ENCODE results near the gene CTR9. TPM values are rescaled to one million over a fixed set of nuclear protein-coding genes. Genes with fewer than 3 reads are reported as not detected.
"Not testable (repeated sequence)": the region's sequence is repeated elsewhere in the genome, so short reads cannot be mapped to it uniquely, and the experiment has no call there.

CTR9 gene
- total RNA-seq, 1 experiment from 2014 or later: 31.0 TPM

DNA sequence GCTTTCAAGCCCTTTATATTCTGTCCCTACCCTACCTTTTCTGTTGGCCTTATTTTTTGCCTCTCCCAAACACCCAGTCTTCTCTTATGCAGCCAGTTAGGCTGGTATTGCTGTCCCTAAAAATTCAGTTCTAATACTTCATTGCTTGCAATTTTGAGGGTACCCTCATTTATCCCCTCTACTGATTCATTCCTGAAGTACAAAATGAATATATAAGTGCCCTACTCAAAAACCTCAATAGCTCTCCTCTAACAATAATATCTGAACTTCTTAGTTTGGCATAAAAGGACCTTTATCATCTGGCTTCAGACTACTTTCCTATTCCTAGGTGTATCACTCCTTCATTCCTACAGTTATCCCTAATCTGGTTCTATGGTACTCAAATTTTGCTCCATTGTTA, 62.9 kb downstream of the CTR9 start:
- no peak for DNase-seq (ENCODE audit: low read depth)

DNA sequence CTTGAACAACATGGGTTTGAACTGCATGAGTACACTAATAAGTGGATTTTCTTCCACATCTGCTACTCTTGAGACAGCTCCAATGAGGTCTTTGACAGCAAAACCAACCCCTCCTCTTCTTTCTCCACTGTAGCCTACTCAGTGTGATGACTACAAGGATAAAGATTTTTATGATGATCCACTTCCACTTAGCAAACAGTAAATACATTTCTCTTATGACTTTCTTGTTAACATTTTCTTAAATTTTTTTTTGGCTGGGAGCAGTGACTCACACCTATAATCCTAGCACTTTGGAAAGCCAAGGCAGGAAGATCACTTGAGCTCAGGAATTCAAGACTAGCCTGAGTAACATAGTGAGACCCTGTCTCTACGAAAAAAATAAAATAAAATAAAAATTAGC, 67.5 kb downstream of the CTR9 start:
- DNase-seq (ENCODE audit: low read depth): peak; percentile 88

DNA sequence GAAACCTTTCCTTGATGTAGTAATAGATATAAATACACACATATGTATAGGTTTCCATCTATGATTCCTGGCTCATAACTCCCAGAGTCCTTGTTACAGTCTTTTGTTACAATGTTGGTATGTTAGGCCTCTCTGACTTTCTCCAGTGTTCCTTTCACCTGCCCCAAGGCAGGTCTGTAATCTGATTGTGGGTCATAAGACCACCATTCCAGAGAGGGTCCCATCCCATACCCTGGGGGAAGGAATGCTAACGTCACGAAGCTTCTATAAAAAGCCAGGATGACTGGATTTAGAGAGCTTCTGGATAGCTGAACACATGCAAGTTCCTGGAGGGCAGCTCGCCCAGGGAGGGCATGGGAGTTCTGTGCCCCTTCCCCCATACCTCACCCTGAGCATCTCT, 71.4 kb downstream of the CTR9 start:
- not testable (repeated sequence) for DNase-seq (ENCODE audit: low read depth)

DNA sequence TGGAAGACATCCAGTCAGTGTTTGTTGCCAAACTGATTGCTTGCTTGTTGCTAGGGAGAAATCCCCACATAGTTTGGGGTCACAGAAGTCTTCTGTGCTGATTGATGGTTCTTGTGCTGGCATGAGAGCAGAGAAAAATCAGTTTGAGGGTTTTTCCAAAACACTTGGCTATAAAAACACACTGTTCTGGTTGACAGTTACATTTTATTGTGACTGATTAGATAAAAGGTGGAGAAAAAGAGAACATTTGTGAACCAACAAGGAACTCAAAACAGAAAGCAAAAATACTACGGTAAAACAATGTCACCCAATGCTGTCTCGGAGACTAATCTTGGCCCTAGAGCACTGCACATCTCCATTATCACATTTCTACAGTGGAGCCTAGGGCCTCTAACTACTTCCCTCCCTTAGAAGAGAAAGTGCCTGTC, 72.1 kb downstream of the CTR9 start:
- DNase-seq (ENCODE audit: low read depth): no peak

- no peak for DNase-seq (ENCODE audit: low read depth)
These were observed 73.8 kb downstream of the CTR9 start for GRCh38 chr11:10824888-10825287.

DNA sequence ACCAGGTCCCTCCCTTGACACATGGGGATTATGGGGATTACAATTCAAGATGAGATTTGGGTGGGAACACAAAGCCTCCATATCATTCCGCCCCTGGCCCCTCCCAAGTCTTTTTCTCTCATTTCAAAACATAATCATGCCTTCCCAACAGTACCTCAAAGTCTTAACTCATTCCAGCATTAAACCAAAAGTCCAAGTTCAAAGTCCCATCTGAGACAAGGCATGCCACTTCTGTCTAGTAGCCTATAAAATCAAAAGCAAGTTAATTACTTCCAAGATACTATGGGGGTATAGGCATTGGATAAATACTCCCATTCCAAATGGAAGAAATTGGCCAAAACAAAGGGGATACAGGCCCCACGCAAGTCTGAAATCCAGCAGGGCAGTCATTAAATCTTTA, 77.4 kb downstream of the CTR9 start:
- no peak for DNase-seq (ENCODE audit: low read depth)

DNA sequence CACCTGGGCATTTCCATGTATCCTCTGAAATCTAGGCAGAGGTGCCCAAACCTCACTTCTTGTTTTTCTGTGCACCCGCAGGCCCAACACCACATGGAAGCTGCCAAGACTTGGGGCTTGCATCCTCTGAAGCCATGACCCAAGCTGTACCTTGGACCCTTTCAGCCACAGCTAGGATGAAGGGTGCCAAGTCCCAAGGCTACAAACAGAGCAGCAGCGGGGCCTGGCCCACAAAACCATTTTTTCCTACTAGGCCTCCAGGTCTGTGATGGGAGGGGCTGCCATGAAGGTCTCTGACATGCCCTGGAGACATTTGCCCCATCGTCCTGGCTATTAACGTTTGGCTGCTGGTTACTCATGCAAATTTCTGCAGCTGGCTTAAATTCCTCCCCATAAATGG, 78.1 kb downstream of the CTR9 start:
- DNase-seq (ENCODE audit: low read depth): no peak

Small RNA genes lying within 50 kb of the gene (small RNA-seq; reads per million reads assigned to genes)
- not detected for gene RF00019
- not detected for gene SNORD97

Other genes starting within 250 kb of the CTR9 start
- 8.6 and 11.0 TPM in 2 replicates for gene RNF141, start 210.1 kb upstream of the CTR9 start, total RNA-seq (2014; rRNA removed; shearing (Covaris generic))
- not detected in 2 replicates for gene LYVE1, start 182.6 kb upstream of the CTR9 start, total RNA-seq (2014; rRNA removed; shearing (Covaris generic))
- 0.02 TPM in 1 of 2 replicates, not detected in the other for gene IRAG1, start 57.5 kb upstream of the CTR9 start, total RNA-seq (2014; rRNA removed; shearing (Covaris generic))
- gene EIF4G2, start 57.7 kb downstream of the CTR9 start, total RNA-seq (2014; rRNA removed; shearing (Covaris generic)): 706 and 804 TPM in 2 replicates
- 18.4 and 32.6 TPM in 2 replicates for gene ZBED5, start 106.8 kb downstream of the CTR9 start, total RNA-seq (2014; rRNA removed; shearing (Covaris generic))